Activated CD8-positive, alpha-beta memory T cell treated with anti-CD3 and anti-CD28 coated beads, Interleukin-2, amount 50 U/mL, for 1 hour (primary cell): ENCODE data around the gene IBA57.

Source experiments
- DNase-seq: peaks from one replicate; pipeline ENCODE4 v3.0.0-alpha.2; 2020; ENCODE audit errors: extremely low read depth

The IBA57 gene

GRCh38 chr1:228156941-228157728 lies 8.5 kb upstream of the IBA57 start:
- no peak for DNase-seq

GRCh38 chr1:228157729-228158126 lies 7.9 kb upstream of the IBA57 start:
- DNase-seq = no peak

- no peak for DNase-seq
Observed at GRCh38 chr1:228158151-228159007, 7.2 kb upstream of the IBA57 start.

- DNase-seq = no peak
Observed at GRCh38 chr1:228159008-228159665, 6.5 kb upstream of the IBA57 start.

- DNase-seq = no peak
Observed at GRCh38 chr1:228160201-228160761, 5.3 kb upstream of the IBA57 start.

- no peak for DNase-seq
Observed at GRCh38 chr1:228161362-228161761, 4.2 kb upstream of the IBA57 start.

- DNase-seq = no peak
Observed at GRCh38 chr1:228161866-228162265, 3.7 kb upstream of the IBA57 start.

GRCh38 chr1:228162286-228163006 lies 3.2 kb upstream of the IBA57 start:
- no peak for DNase-seq

GRCh38 chr1:228163007-228163753 lies 2.4 kb upstream of the IBA57 start:
- no peak for DNase-seq

- DNase-seq = no peak
Observed at GRCh38 chr1:228163776-228164519, 1.7 kb upstream of the IBA57 start.

GRCh38 chr1:228164561-228165371 lies 838 bp upstream of the IBA57 start:
- no peak for DNase-seq

GRCh38 chr1:228166170-228166936 lies 749 bp downstream of the IBA57 start:
- DNase-seq = no peak

GRCh38 chr1:228168563-228169270 lies 3.1 kb downstream of the IBA57 start:
- no peak for DNase-seq

- no peak for DNase-seq
Observed at GRCh38 chr1:228169345-228169744, 3.7 kb downstream of the IBA57 start.

GRCh38 chr1:228170666-228171065 lies 5.1 kb downstream of the IBA57 start:
- no peak for DNase-seq

- DNase-seq = no peak
Observed at GRCh38 chr1:228171221-228171891, 5.8 kb downstream of the IBA57 start.
